Measurements from ENCODE around the gene CLASP1. TPM values are rescaled to one million over a fixed set of nuclear protein-coding genes. Genes with fewer than 3 reads are reported as not detected.

CLASP1 gene
- total RNA-seq, 1 donor from 2014 or later = 54.1 TPM

DNA sequence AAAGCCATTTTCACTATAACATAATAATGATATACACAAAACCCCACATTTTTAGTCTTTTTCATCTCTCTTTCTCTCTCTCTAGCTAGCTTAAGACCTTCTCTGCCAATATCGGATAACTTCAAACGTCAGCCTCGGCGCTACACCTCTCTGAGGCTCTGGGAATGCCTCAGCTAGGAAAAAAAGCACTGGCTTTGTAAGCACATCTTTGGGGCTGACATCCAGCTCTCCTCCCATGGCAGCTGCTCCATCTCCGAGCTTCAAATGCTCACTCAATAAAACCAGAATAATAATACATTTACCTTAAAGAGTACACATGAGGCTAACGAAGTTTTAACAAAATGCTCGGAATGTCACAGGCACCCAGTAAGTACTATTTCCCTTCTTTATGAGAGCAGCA, 107.8 kb downstream of the CLASP1 start:
- no peak for DNase-seq (ENCODE audit: low read depth)
- TF ChIP-seq, protein P1, sequence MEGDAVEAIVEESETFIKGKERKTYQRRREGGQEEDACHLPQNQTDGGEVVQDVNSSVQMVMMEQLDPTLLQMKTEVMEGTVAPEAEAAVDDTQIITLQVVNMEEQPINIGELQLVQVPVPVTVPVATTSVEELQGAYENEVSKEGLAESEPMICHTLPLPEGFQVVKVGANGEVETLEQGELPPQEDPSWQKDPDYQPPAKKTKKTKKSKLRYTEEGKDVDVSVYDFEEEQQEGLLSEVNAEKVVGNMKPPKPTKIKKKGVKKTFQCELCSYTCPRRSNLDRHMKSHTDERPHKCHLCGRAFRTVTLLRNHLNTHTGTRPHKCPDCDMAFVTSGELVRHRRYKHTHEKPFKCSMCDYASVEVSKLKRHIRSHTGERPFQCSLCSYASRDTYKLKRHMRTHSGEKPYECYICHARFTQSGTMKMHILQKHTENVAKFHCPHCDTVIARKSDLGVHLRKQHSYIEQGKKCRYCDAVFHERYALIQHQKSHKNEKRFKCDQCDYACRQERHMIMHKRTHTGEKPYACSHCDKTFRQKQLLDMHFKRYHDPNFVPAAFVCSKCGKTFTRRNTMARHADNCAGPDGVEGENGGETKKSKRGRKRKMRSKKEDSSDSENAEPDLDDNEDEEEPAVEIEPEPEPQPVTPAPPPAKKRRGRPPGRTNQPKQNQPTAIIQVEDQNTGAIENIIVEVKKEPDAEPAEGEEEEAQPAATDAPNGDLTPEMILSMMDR (IDR thresholded peaks at IDR 0.05; ENCODE audit: insufficient read depth, low read length, poor library complexity, severe bottlenecking) = no peak

GRCh38 chr2:121539750-121540469, 109.4 kb downstream of the CLASP1 start:
- TF ChIP-seq, protein P1 (IDR thresholded peaks at IDR 0.05; ENCODE audit: insufficient read depth, low read length, poor library complexity, severe bottlenecking) = no peak
- Histone ChIP-seq H3K36me3 (ENCODE audit: control insufficient read depth, insufficient read depth, low read length) (no peaks in the 10 kb centered on the region), H3K4me3 (ENCODE audit: low read depth, low read length) (no peak overlapping the region), H3K27me3 (ENCODE audit: control insufficient read depth, insufficient read depth, low read length) (no peaks in the 10 kb centered on the region)
- DNase-seq (ENCODE audit: low read depth) = no peak

More for the DNA sequence above, 107.8 kb downstream of the CLASP1 start:
- H3K4me3 ChIP-seq (ENCODE audit: low read depth, low read length) = no peak overlapping the region
- H3K27me3 ChIP-seq (ENCODE audit: control insufficient read depth, insufficient read depth, low read length) = no peaks in the 10 kb centered on the region
- no peaks in the 10 kb centered on the region for H3K36me3 ChIP-seq (ENCODE audit: control insufficient read depth, insufficient read depth, low read length)

DNA sequence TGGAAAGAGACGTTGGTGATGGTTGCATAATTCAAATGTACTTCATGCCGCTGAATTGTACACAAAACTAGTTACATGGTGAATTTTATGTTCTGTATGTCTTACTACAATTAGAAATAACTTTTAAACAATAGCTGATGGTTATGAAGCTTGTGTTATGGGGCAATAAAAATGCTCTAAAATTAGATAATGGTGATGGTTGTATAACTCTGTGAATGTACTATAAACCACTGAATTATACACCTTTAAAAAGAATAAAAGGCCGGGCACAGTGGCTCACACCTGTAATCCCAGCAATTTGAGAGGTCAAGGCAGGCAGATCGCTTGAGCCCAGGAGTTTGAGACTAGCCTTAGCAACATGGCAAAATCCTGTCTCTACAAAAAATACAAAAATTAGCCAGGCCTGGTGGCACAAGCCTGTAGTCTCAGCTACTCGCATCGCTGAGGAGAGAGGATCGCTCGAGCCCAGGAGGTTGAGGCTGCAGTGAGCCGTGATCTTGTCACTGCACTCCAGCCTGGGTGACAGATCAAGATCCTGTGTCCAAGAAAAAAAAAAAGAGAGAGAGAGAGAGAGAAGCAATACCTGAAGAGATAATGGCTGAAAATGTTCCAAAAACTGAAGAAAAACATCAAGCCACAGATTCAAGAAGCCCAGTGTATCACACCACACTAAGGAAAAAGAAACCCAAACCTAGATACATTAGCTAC, 112.3 kb downstream of the CLASP1 start:
- Histone ChIP-seq H3K36me3 (ENCODE audit: control insufficient read depth, insufficient read depth, low read length) (no peaks in the 10 kb centered on the region), H3K27me3 (ENCODE audit: control insufficient read depth, insufficient read depth, low read length) (no peaks in the 10 kb centered on the region), H3K4me3 (ENCODE audit: low read depth, low read length) (no peak overlapping the region)
- no peak for DNase-seq (ENCODE audit: low read depth)
- TF ChIP-seq, protein P1 (IDR thresholded peaks at IDR 0.05; ENCODE audit: insufficient read depth, low read length, poor library complexity, severe bottlenecking) = no peak

DNA sequence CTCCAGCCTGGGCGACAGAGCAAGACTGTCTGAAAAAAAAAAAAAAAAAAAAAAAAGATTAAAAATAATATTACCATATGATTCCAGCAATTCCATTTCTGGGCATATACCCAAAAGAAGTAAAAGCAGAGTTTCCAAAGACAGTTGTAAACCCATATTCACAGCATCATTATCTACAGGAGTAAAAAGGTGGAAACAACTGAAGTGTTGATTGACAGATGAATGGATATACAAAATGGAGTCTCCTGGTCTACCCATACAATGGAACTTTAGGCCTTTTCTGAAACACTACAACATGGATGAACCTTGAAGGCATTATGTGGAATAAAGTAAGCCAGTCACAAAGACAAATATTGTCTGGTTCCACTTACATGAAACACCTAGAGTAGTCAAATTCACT, 112.9 kb downstream of the CLASP1 start:
- DNase-seq (ENCODE audit: low read depth) = no peak

DNA sequence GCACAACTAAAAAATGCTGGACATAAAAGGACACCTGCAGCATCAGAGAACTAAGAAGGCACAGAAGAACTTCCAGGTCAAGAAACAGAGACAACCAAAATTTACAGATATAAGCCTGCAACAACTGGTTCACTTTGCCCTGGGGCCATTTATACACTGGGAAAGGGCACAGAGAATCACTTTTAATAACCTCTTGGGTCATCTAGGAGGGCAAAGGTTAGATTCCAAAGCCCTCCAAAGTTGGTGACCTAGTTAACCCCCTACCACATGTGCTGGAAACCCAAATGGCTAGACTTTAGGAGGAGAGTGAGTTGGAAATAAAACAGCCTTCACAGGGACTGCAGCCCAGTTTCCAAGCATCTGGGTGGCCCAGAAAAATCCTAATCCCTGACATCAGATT, 115.3 kb downstream of the CLASP1 start:
- TF ChIP-seq, protein P1 (IDR thresholded peaks at IDR 0.05; ENCODE audit: insufficient read depth, low read length, poor library complexity, severe bottlenecking) = no peak

More for the DNA sequence above, 112.9 kb downstream of the CLASP1 start:
- TF ChIP-seq, protein P1 (IDR thresholded peaks at IDR 0.05; ENCODE audit: insufficient read depth, low read length, poor library complexity, severe bottlenecking) = no peak
- H3K27me3 ChIP-seq (ENCODE audit: control insufficient read depth, insufficient read depth, low read length) = no peaks in the 10 kb centered on the region
- no peaks in the 10 kb centered on the region for H3K36me3 ChIP-seq (ENCODE audit: control insufficient read depth, insufficient read depth, low read length)
- H3K4me3 ChIP-seq (ENCODE audit: low read depth, low read length) = no peak overlapping the region

More for the DNA sequence above, 115.3 kb downstream of the CLASP1 start:
- Histone ChIP-seq H3K36me3 (ENCODE audit: control insufficient read depth, insufficient read depth, low read length) (no peaks in the 10 kb centered on the region), H3K4me3 (ENCODE audit: low read depth, low read length) (no peak overlapping the region), H3K27me3 (ENCODE audit: control insufficient read depth, insufficient read depth, low read length) (no peaks in the 10 kb centered on the region)
- no peak for DNase-seq (ENCODE audit: low read depth)
